IPS DF 4.7 (cell line): Measurements from ENCODE around the gene COL6A3.

Source experiments
- DNase-seq: peaks from one replicate; pipeline ENCODE4 v3.0.0-alpha.2; 2013; ENCODE audit warnings: low spot score; ENCODE audit errors: extremely low read depth

COL6A3 gene

GRCh38 chr2:237298151-237299118 lies 115.5 kb downstream of the COL6A3 start:
- DNase-seq, result no peak

GRCh38 chr2:237297421-237298150 lies 116.4 kb downstream of the COL6A3 start:
- DNase-seq, result no peak

- no peak for DNase-seq
Measured at GRCh38 chr2:237296756-237297155, 117.2 kb downstream of the COL6A3 start.

- no peak for DNase-seq
Measured at GRCh38 chr2:237295889-237296480, 118.0 kb downstream of the COL6A3 start.

GRCh38 chr2:237294460-237294859 lies 119.5 kb downstream of the COL6A3 start:
- no peak for DNase-seq

- DNase-seq, result no peak
Measured at GRCh38 chr2:237293978-237294377, 120.0 kb downstream of the COL6A3 start.

GRCh38 chr2:237291138-237291792 lies 122.7 kb downstream of the COL6A3 start:
- no peak for DNase-seq

- DNase-seq, result no peak
Measured at GRCh38 chr2:237290261-237290660, 123.7 kb downstream of the COL6A3 start.

GRCh38 chr2:237289139-237289538 lies 124.8 kb downstream of the COL6A3 start:
- DNase-seq, result no peak

- DNase-seq, result no peak
Measured at GRCh38 chr2:237287872-237288271, 126.1 kb downstream of the COL6A3 start.

- no peak for DNase-seq
Measured at GRCh38 chr2:237283131-237283928, 130.6 kb downstream of the COL6A3 start.

- no peak for DNase-seq
Measured at GRCh38 chr2:237282568-237283128, 131.3 kb downstream of the COL6A3 start.

GRCh38 chr2:237281836-237282306 lies 132.1 kb downstream of the COL6A3 start:
- no peak for DNase-seq

GRCh38 chr2:237280939-237281338 lies 133.0 kb downstream of the COL6A3 start:
- no peak for DNase-seq

GRCh38 chr2:237280229-237280628 lies 133.7 kb downstream of the COL6A3 start:
- DNase-seq, result no peak

- DNase-seq, result no peak
Measured at GRCh38 chr2:237279012-237279768, 134.8 kb downstream of the COL6A3 start.

GRCh38 chr2:237278568-237278967 lies 135.4 kb downstream of the COL6A3 start:
- DNase-seq, result no peak

GRCh38 chr2:237276716-237277490 lies 137.1 kb downstream of the COL6A3 start:
- DNase-seq, result no peak
